NCI-H1694 (cell line): ENCODE results near the gene CREB3L1.
A peak's percentile ranks its signal among the peaks of the same experiment; 100 is the strongest.

Experiments used
- DNase-seq: peaks from one replicate; lab custom pipeline; 2025; lab: John Stamatoyannopoulos, UW

Gene CREB3L1, protein sequence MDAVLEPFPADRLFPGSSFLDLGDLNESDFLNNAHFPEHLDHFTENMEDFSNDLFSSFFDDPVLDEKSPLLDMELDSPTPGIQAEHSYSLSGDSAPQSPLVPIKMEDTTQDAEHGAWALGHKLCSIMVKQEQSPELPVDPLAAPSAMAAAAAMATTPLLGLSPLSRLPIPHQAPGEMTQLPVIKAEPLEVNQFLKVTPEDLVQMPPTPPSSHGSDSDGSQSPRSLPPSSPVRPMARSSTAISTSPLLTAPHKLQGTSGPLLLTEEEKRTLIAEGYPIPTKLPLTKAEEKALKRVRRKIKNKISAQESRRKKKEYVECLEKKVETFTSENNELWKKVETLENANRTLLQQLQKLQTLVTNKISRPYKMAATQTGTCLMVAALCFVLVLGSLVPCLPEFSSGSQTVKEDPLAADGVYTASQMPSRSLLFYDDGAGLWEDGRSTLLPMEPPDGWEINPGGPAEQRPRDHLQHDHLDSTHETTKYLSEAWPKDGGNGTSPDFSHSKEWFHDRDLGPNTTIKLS

DNA sequence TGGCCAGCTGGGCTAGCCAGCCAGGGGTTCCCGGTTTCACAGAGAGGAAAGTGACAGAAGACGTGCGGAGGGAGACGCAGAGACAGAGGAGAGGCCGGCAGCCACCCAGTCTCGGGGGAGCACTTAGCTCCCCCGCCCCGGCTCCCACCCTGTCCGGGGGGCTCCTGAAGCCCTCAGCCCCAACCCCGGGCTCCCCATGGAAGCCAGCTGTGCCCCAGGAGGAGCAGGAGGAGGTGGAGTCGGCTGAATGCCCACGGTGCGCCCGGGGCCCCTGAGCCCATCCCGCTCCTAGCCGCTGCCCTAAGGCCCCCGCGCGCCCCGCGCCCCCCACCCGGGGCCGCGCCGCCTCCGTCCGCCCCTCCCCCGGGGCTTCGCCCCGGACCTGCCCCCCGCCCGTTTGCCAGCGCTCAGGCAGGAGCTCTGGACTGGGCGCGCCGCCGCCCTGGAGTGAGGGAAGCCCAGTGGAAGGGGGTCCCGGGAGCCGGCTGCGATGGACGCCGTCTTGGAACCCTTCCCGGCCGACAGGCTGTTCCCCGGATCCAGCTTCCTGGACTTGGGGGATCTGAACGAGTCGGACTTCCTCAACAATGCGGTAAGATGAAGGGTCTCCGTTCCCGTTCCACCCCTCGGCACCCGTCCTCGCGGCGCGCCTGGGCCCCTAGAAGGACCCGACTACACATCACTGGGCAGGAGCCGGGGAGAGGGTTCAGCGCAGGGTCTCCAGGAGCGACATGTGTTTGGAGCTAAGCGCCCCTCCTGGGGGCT is at the start of gene CREB3L1:
CREB3L1 (plus strand) TSS at position 41 of the 765 bp plus-strand sequence; CDS start at position 491, 450 bp downstream.
- DNase-seq: no peak

DNA sequence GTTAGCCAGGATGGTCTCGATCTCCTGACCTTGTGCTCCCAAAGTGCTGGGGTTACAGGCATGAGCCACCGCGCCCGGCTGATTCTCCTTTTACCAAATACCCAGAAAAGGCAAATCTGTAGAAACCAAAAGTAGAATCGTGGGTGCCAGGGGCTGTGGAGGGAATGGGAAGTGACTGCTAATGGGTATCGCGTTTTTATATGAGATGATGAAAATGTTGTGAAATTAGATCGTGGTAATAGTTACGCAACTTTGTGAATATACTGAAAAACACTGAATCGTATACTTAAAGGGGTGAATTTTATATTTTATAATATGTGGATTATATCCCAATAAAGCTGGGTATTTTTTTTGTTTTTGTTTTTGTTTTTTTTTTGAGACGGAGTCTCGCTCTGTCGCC is 48.2 kb upstream of the CREB3L1 start:
- DNase-seq: no peak

DNA sequence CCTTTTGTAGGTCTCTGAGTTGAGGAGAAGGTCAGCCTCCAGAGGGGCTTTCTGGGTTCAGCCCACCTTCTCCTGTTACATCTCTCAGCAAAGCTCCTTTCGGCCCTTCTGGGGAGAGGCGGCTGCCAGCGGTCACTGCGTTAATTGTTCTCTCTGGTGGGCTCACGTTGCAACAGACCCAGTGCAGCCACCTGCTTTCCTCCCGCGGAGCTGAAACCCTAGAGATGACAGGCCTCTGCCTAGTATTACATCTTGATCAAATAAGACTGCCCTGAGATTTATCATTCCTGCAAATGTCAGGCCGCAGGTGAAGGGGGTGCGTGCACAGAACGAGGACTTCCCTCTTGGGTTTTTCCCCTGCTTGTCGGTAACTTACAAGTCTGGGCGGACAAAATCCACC is 43.2 kb upstream of the CREB3L1 start:
- DNase-seq: no peak

DNA sequence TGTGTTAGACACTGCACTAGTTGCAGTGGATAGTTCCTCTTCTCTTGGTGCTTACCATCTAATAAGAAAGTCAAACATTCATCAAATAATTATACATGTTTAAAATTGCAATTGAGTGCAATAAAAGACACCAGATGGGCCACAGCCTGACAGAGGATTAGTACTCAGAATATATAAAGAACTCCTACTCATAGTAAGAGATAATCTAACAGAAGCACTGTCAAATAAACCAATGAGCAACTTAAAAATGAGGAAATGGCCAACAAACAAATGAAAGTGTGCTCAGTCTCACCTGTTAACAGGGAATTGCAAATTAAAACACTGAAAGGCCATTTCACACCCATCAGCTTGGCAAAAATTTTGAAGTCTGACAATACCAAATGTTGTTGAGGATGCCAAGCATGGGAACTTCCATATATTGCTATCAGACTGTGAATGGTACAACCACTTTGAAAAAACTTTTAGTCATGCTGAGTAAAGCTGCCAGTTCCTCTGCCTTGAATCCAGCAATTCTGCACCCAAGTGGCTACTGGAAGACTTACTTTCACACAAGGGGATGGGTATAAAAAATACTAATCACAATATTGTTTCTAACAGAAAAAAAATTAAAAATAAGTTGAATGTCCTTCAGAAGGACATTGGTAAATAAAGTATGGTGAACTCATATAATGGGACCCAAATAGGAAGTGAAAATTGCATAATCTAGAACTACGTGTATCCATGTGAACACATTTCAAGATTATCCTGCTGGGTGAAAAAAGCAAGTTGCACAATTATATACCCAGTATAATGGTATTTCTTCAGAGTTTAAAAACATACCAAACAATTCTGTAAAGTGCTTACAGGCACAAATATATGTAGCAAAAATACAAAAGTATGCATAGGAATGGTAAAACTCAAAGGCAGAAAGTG is 41.4 kb upstream of the CREB3L1 start:
- no peak for DNase-seq

DNA sequence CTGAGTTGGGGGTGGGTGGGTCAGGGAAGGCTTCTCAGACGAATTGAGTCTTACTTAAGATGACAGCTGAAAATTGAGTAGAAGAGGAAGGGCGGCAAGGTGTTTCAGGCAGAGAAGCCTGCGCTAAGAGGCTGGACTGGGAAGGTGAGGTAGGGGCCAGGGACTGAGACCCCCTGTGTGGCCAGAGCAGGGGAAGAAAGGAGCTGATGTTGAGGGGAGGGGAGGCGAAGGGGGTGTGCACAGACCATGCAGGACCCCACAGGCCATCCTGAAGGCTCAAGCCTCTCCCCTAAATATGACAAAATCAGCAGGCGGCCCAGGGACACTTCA is 40.6 kb upstream of the CREB3L1 start:
- no peak for DNase-seq

DNA sequence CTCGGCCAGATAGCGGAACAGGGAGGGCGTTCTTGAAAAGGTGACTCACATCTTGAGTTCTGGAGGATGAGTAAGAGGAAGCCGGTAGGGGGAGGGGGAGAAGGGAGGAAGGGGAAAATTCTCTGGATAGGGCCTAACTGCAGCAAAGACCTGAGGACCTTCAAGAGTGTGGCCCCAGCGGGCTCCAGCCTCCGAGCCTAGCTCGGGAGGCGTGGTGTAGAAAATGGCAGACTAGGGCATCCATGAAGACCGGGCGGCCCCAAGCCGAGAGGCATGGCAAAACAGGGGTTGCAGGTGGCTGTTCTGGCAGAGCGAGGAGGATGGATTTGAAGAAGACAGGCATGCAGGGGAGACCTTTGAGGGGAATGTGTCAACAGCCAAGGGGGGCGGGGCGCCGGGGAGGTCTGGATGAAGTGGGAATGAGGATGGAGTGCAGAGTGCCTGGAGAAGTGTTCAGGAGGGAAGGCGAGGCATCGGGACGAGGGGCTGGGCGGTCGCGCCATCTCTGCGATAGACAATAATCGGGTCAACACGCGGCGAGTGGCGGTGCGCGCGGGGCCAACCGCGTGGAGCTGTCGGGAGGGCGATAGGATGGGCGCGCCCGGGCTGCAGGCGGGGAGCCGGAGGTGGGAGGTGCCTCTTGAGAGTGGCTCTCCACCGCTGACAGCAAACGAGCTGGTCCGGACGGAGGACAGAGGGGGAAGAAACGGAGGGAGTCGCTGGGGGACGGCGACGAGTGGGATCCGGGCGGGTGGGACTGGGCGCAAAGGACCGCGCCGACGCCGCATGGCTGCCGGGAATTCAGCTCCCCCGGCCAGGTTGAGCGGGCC is 40.0 kb upstream of the CREB3L1 start:
- no peak for DNase-seq

DNA sequence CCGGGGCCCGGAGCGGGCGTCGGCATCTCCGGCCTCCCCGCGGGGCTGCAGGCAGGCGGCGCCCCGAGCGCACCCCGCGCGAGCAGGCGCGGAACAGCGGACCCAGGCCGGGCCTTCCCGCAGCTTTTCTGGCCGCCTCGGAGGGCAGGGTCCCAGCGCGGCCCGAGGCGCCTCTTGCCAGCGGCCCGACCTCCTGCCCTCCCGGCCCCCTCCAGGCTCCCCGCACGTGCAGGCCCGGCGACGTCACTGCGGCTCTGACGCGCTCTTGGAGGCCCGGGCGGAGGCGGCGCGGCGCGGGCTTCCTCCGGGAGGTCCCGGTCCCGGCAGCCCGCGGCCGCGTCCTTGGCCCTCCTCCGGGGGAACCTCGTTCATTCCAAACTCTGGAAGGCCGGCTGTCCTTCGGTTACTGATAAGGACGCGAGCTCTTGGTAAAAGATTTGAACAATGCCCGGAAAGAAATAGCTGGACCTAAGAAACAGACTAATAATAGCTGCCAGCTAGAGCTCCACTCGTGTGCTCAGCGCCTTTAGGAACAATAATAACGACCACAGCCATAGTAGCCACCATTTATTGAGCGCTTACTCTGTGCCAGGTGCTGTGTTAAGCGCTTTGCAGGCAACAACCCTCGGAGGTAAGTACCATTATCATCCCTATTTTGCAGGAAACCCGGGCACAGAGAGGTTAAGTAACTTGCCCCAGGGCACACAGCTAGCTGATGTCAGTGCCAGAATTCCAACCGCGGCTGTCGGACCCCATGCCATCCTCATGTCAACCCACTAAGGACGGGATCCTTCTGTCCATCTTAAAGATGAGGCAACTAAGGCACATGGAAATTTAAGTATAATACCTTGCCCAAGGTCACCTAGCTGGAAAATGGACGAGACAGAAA is 39.1 kb upstream of the CREB3L1 start:
- DNase-seq: no peak

DNA sequence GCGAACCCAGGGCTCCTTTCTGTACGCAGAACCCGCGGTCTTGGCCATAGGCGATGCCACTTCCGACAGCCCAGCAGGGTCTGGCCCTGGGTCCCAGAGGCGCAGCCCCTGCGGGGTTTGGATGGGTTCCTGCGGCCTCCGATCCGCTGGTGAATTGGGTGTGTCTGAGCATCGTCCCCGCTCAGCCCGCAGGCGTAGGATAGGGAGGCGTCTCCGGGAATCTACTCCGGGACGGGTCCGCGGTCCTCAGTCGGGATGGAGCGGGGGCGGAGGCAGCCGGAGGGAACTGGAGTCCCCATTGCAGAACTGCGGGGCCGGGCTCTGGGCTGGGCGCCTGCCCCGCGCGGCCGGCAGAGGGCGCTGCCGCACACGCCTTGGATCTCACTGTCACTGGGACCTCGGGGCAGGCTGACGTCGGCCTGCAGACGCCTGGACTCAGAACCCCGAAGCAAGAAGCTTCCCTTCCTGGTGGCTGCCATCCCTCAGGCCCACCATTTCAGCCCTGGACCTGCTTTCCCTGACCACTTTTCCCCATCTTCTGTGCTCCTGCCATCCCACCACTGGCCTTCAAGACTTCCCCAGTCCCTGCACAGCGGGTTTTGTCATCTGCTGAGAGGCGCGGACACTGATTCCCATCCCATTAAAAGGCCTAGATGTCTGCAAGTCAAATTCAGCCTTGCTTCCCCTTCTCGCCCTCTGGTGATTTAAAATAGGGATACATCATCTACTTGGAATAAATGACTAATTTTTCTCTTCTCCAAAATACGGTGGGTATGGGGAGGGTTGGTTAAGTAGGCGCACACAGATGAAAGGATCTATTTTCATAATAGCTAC is 38.3 kb upstream of the CREB3L1 start:
- peak; percentile 39 for DNase-seq

DNA sequence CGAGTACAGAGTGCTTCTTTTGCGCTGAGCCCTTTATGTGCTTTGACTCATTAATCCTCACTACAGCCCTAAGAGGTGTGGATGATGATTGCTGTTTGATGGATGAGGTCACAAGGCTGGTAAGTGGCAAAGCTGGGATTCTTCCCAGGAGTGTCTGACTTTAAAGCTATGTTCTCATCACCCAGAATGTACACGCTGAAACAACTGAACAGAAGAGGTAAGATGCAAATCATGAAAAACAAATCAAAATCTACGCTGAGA is 37.7 kb upstream of the CREB3L1 start:
- no peak for DNase-seq

DNA sequence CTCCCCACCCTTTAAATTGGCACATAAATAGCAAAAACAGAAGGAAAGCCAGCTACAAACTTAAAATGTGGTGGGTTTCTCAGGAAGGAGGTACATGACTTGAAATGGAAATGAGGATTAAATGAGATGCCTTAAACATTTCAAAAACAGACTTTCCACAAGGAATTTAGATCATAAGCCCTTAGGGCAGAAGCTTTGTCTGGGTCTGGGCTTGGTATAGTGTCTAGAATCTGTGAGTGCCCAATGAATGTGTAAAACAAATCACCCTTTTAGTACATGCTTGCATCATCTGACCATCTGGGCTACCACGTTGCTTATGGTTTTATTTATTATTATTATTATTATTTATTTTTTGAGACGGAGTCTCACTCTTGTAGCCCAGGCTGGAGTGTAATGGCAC is 37.1 kb upstream of the CREB3L1 start:
- DNase-seq: no peak

DNA sequence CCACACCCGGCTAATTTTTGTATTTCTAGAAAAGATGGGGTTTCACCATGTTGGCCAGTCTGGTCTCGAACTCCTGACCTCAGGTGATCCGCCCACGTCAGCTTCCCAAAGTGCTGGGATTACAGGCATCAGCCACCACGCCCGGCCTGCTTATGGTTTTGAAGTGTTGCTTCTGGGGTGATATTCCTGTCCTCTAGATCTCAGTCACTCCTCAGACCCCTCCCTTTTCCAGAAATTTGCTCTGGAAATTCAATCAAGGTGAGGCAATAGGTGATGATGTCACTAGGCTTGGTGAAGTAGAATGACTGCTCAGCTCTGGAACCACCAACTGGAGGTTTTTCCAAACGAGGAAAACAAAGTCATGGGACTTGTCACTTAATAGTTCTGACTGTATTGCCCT is 36.6 kb upstream of the CREB3L1 start:
- DNase-seq: no peak

DNA sequence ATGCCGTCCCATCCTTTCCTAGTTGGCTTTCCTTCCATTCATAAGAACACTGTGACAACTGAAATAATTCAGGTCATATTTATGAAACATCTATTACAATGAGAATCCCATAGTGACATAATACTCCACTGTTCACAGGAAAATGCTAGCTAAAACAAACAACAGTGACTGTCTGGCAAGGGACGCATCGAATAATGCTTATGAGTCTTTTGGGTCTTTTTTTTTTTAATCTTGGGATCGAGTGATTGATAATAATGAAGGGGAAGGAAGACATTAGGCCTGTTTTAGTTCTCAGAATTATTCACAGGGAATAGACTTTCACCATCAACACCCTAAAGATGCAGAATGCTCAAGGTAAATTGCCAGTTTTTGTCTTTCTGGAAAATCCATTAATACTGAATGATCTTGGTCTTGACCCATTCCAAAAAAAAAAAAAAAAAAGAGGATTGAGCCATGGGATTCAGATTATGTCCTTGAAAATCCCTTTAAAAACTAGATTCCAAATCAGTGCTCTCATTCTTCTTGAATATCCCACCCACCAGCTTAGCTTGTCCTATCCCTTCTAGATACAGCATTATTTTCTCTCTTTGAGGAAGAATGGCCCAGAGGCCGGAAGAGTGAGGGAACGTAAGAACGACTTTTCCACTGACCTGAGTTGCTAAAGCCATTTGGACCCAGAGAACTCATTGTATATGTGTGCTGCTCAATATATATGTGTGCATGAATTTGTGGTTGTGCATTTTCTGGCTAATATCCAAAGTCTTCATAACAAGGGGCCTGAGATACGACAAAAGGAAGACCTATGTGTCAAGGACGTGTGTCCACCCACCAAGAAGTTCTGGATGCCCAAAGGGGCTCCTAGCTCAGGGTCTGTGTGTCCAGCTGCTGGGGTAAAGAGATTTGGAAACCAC is 35.2 kb upstream of the CREB3L1 start:
- no peak for DNase-seq

DNA sequence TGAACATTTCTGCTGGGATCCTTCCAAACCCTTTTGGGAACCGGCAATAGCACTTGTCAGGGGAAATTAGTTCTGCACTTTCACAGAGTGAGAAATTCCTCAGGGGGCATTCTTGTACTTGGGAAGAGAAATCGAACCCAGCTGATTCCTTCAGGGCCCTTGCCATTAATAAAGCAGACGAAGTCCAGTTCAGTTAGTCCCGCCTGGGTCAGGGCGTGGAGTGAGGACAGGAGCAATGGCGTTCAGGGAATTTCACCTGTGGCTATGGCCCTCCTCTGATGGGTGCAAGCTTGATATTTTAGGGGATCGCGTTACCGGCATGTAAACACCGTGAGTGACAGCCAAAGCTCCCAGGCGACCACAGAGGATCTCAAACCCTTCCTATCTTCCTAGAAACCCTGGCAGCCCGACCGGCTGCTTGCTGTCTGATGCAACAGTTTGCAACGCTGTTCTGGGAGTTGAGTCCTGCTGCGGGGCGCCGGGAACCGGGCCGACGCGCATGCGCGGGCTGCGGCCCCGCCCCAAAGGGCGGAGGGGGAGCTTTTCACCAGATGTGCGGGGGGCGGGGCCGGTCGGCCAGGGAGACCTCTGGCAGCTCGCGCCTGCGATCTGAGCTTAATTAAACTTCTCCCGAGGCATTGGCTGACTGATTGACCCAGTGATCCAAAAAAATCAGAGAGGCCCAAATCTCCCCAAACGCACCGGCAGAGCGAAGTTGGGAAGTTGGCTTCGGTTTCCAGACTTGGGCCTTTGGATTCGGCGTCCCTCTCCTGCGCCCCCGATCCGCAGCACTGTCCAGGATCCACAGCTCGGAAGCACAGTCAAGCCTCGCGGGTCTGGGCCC is 34.3 kb upstream of the CREB3L1 start:
- DNase-seq: peak; percentile 60

DNA sequence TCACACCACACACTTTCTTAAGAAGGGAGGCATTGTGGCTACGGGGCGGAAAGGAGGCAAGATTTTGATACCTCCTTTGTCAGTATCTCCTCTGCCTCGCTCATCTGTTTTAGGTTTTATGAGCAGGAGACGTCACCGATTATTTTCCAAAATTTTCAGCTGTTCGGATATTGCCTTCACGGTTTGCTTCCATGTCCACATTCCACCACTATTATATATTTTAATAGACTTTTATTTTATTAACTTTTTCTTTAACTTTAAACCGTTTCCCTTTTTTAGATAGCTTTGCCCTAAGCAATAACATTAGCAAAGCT is 33.7 kb upstream of the CREB3L1 start:
- DNase-seq: no peak

DNA sequence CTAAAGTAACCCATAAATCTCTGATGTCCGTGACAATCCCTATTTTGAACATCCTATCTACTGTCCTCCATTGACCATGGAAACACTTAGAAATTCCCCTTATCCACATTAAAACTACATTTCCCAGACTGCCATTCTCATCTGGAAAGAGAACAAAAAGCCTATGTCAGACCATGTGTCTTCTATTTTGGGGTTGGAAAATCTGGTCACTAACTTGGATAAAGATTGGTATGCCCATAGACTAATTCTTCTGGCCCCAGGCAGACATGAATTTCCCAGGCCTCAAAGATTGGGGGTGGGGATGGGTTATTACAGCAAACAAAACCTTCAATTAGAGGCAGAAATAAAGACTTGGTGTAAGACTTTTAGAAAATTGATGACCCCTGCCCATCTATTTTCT is 30.9 kb upstream of the CREB3L1 start:
- DNase-seq: no peak

DNA sequence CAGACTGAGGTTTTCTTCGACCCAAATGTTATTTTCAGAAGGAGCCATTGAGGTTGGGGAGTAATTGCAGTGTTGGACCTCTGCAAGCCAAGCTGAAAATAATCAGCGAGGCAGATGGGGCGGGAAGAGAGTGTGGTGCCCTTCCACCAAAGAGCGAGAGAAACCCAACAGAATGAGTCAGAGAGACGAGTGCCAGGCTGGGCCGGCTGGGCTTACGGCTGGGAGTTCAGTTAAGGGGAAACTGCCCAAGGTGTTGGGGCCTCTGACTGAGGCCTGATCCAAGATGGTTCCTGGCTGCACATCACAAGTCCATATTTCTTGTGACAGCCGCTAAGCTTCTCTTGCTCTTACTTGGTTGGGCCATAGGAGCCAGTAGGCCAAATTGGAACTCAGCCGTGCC is 30.4 kb upstream of the CREB3L1 start:
- DNase-seq: no peak

DNA sequence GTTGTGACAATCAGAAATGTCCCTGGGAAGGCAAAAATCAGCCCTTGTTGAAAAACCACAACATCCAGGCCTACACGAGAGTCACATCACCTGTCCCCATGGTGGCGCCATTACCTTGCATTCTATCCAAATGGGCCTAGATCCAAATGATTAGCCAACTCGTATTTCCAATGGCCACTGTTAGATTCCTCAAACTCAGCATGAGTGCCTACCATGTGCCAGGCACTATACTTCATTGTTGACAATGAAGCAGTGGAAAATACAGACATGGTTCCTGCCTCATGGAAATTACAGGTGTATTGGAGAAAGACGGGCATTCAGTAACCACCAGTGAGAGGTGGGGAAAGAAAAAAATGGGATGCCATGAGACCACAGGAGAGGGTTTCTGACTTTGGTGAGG is 29.8 kb upstream of the CREB3L1 start:
- DNase-seq: peak; percentile 25
